ENCODE results near the gene FAHD2A.

FAHD2A gene

GRCh38 chr2:95366514-95366913 lies 36.0 kb upstream of the FAHD2A start:
- DNase-seq (ENCODE audit: low read depth): no peak

GRCh38 chr2:95372216-95372829 lies 30.2 kb upstream of the FAHD2A start:
- DNase-seq (ENCODE audit: low read depth): no peak
- H3K4me3 ChIP-seq (ENCODE audit: low read depth, low read length): no peak overlapping the region
- TF ChIP-seq CTCF (IDR thresholded peaks at IDR 0.05; ENCODE audit: insufficient read depth, low read depth, low read length, missing control alignments): no peak

More at GRCh38 chr2:95366514-95366913, 36.0 kb upstream of the FAHD2A start:
- no peak overlapping the region for H3K4me3 ChIP-seq (ENCODE audit: low read depth, low read length)
- no peak for TF ChIP-seq CTCF (IDR thresholded peaks at IDR 0.05; ENCODE audit: insufficient read depth, low read depth, low read length, missing control alignments)

- no peak for TF ChIP-seq CTCF (IDR thresholded peaks at IDR 0.05; ENCODE audit: insufficient read depth, low read depth, low read length, missing control alignments)
- no peak for DNase-seq (ENCODE audit: low read depth)
- no peak overlapping the region for H3K4me3 ChIP-seq (ENCODE audit: low read depth, low read length)
Measured at GRCh38 chr2:95372845-95373244, 29.7 kb upstream of the FAHD2A start.

DNA sequence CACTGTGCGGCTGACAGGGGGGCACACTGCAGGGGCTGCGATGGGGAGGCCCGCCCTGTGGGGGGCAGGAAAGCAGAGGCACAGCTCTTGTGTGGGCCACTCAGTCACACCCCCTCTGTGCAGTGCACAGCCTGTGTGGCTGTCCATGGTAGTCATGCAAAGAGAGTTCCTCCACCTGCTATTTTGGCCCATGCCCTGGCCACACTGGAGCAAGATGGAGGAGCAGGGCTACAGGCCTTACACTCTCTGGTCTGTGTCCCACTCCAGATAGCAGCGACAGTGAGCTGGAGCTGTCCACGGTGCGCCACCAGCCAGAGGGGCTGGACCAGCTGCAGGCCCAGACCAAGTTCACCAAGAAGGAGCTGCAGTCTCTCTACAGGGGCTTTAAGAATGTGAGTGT lies 28.5 kb upstream of the FAHD2A start:
- DNase-seq (ENCODE audit: low read depth): no peak
- no peak for TF ChIP-seq CTCF (IDR thresholded peaks at IDR 0.05; ENCODE audit: insufficient read depth, low read depth, low read length, missing control alignments)
- H3K4me3 ChIP-seq (ENCODE audit: low read depth, low read length): no peak overlapping the region

- no peak for DNase-seq (ENCODE audit: low read depth)
- no peak overlapping the region for H3K4me3 ChIP-seq (ENCODE audit: low read depth, low read length)
- TF ChIP-seq CTCF (IDR thresholded peaks at IDR 0.05; ENCODE audit: insufficient read depth, low read depth, low read length, missing control alignments): no peak
Measured at GRCh38 chr2:95374451-95374920, 28.0 kb upstream of the FAHD2A start.

DNA sequence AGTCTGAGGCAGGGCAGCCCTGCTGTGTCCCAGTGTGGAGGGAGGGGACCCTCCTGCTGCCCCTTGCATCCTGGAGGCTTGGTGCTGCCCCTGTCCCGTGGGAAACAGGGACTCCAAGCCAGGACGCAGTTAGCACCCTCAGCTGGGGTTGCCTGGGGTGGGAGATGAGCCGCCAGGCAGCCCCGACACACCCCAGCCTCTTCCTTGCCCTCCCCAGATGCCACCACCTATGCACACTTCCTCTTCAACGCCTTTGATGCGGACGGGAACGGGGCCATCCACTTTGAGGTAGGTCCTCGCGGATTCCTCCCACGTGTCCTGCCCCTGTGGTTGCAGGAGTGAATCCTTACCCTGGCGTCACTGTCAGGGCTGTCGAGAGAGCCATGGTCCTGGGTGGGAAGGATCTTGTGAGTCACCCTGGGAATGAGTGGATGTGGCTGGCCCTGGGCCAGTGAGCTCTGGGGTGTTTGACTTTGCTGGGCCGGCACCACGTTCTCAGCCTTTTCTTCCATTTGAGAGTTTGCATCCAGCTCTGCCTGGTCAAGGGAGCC lies 27.5 kb upstream of the FAHD2A start:
- no peak overlapping the region for H3K4me3 ChIP-seq (ENCODE audit: low read depth, low read length)
- TF ChIP-seq CTCF (IDR thresholded peaks at IDR 0.05; ENCODE audit: insufficient read depth, low read depth, low read length, missing control alignments): no peak
- no peak for DNase-seq (ENCODE audit: low read depth)
